ENCODE results near the gene ZNF24.

ZNF24 gene

DNA sequence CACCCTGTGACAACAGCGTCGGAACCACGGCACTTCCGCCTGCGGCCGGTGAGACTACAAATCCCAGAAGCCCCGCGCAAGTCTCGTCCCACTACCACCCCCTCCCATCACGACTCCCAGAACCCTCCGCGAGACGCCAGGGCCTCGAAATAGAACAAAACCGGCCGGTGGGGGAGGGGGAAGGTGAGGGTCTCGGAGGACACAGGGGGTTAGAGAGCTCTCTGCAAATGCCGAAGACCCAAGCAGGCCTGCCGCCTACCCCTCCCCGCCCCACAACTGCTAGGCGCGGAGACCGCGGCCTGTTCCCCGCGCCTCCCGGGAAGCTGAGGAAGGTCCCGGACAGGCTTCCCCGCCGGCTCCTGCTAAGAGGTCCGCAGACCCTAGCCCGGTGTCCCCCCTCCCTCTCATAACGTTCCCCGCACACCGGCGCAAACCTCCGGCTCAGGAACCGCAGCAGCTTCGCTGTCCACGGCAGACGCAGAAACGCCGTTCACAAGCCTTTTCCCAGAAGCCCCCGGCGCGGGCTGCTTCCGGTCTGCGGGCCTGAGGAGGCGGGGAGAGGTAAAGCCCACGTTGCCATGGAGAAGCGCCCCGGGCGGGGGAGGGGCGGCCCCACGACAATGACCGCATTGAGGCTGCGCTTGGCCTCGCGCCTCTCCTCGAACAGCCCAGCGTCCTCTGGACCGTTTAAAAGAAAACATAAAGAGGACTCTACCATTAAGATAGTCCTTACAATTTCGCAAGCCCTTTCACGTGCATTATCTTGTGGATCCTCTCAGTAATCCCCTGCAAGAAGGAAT lies at the start of gene ZNF24:
TSS of gene ZNF24 (minus strand) at position 485 of the 800 bp plus-strand sequence. CDS start 3,770 bp downstream, outside the sequence.
- peak; percentile 94 for DNase-seq

DNA sequence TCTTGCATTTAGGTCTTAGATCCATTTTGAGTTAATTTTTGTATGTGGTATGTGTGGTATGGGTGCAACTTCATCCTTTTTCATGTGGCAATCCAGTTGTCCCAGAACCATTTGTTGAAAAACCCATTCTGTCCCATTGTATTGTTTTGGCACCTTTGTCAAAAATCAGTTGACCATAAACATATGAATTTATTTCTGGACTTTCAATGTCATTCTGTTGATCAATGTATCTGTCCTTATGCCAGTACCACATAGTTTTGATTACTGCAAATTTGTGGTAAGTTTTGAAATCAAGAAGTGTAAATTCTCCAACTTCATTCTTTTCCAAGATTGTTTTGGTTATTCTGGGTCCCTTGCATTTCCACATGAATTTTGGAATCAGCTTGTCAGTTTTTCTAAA lies 49.5 kb upstream of the ZNF24 start:
- DNase-seq = no peak

DNA sequence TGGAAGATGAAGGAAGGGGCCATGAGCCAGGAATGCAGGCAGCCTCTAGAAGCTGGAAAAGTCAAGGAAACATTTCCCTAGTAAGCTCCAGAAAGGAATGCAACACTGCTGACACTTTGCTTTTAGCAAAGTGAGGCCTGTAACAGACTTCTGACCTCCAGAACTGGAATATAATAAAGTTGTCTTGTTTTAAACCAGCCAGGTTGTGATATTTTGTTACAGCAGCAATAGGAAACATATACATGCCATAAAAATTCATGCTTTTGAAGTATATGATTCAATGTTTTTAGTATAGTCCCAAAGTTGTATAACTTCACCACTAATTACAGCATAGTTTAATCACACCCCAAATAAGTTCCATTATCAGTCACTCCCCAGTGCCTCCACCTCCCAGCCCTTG lies 48.2 kb upstream of the ZNF24 start:
- DNase-seq = no peak

DNA sequence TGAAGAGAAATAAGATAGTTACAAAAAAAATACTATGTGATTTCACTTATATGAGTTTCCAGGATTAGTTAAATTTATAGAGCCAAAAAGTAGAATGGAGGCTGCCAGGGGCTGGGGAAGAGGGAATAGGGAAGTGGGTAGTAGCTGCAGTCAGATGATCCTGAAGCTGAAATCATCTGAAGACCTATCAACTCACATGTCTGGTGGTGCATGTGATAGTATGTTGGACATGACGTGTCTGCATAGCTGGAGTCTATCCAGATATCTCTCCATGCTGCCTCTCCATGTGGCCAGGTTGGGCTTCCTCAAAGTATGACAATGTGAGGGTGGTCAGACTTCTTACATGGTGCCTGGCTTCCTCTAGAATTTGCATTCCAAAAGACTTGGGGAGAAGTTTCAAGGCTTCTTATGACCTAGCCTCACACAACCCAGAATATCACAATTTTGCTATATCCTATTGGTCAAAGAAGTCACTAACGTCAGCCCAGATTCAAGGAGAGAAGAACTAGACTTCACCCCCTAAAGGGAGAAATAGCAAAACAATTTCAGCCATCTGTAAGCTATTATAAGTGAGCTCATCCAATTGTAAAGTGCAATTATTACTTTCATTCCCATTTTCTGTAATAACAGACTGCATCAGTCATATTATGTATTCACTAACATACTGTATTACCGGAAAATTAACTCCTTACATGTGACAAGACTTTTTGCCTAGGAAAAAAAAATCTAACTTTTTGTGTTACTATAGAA lies 46.9 kb upstream of the ZNF24 start:
- DNase-seq = no peak

DNA sequence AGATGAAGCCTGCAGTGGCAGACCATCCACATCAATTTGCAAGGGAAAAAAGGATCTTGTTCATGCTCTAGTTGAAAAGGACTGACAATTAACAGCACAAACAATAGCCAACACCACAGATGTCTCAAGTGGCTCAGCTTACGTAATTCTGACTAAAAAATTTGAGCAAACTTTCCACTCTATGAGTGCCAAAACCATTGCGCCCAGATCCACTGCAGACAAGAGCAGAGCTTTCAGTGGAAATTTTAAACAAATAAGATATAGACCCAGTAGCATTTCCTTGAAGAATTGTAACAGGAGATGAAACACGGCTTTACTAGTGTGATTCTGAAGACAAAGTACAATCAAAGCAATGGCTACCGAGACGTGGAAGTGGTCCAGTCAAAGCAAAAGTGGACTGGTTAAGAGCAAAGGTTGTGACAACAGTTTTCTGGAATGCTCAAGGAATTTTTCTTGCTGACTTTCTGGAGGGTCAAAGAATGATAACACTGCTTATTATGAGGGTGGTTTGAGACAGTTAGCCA lies 44.9 kb upstream of the ZNF24 start:
- DNase-seq = no peak

DNA sequence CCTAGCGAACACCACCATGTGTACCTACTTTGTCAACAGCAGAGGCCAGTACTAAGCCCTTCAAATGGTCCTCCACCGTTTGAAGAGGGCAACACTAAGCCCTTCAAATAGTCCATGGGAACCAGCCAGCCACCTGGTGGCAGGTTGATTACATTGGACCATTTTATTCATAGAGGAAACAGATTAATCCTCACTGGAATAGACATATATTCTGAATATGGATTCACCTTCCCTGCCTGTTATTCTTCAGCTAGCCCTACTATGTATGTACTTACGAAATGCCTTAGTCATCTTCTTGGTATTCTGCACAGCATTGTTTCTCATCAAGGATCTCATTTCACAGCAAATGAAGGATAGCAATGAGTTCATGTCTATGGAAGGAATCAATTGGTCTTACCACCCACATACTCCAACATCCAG lies 42.9 kb upstream of the ZNF24 start:
- DNase-seq = no peak

DNA sequence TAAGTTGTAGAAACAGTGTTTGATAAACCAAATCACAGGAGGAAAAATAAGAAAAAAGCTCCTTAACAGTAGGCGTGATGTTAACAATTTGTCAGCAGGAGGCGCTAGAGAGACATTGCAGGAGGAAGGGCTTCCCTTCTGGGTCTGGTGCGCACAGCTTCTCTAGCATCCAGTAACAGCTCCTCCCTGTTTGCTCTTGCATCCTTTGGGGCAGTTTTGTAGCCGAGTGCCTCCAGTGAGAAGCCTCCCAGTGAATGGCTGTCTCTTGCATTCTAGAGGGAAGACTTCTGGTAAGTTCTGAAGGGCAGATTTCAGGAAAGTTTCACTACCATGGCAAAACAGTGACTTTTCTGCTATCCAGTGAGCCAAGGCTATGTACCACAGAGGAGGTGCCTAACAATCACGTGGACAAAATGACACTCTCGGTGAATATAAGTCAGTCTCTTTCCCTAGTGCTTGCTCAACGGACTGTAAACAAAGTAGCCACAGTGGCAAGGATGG lies 42.4 kb upstream of the ZNF24 start:
- DNase-seq = peak; percentile 63

DNA sequence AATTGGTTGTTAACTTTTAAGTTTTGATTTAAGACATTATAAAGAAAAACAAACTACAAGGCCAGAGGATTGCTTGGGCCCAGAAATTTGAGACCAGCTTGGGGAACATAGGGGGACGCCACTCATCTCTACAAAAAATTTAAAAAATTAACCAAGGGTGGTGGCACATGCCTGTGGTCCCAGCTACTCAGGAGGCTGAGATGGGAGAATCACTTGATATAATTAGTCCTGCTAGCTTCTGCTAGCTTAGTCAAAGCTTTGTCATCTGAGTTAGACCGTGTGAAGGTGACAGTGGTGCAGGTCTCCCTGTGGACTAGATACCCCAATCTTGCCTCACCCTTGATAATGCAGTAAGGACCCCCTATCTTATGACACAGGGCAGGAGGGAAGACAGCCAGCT lies 38.9 kb upstream of the ZNF24 start:
- no peak for DNase-seq

DNA sequence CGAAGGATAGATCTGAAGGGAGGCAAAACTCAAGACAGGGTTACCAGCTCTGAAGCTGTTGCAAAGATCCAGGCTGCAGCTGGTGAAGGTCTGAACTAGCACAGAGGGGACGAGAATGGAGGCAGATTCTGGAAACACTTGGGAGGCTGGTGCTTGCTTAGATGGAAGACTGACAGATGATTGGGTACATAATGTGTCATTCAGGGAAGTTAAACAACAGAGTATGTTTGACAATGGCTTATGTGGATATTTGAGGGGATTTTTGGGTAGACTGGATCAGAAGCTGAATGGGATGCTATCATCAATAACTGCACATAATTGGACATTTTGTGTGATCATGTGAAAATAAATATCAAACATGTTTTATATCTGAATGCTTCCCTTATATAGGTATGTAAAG lies 35.2 kb upstream of the ZNF24 start:
- no peak for DNase-seq

DNA sequence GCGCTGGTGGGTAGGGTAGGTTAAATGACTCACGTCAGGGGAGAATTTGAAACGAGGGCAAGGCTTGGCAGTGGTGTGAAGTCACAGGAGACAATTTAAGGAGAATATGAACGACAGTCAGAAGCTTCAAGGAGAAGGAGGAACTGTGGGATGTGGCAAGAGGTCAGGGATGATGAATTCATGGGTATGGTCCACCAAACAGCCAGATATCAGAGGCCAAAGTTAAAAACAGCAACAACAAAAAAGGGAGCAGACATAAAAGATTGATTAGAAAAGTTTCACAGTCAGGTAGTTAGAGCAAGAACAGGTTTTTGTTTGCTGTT lies 34.3 kb upstream of the ZNF24 start:
- no peak for DNase-seq

DNA sequence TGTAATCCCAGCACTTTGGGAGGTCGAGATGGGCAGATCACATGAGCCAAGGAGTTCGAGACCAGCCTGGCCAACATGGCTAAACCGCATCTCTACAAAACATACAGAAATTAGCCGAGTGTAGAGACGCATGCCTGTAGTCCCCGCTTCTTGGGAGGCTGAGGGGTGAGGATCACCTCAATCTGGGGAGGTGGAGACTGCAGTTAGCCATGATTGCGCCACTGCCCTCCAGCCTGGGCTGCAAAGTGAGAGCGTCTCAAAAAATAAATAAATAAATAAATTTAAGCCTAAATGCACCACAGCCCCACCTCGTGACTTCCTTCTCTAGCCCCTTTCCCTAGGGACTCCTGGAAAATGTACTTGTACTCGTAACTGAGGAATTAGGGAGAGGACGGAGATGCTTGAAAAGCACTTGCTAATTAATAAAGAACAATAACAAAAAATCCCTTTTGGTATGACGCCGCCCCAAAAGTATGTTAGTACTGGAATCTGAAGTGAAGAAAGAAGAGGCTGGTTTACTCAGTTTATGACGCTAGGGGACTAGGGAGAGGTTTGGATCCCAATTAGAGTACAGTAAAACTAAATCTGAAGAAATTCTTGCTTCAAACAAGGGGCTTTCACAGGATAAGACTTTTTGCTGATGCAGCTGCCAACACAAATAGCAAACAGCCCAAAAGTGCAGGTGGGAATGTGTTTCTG lies 33.8 kb upstream of the ZNF24 start:
- no peak for DNase-seq

DNA sequence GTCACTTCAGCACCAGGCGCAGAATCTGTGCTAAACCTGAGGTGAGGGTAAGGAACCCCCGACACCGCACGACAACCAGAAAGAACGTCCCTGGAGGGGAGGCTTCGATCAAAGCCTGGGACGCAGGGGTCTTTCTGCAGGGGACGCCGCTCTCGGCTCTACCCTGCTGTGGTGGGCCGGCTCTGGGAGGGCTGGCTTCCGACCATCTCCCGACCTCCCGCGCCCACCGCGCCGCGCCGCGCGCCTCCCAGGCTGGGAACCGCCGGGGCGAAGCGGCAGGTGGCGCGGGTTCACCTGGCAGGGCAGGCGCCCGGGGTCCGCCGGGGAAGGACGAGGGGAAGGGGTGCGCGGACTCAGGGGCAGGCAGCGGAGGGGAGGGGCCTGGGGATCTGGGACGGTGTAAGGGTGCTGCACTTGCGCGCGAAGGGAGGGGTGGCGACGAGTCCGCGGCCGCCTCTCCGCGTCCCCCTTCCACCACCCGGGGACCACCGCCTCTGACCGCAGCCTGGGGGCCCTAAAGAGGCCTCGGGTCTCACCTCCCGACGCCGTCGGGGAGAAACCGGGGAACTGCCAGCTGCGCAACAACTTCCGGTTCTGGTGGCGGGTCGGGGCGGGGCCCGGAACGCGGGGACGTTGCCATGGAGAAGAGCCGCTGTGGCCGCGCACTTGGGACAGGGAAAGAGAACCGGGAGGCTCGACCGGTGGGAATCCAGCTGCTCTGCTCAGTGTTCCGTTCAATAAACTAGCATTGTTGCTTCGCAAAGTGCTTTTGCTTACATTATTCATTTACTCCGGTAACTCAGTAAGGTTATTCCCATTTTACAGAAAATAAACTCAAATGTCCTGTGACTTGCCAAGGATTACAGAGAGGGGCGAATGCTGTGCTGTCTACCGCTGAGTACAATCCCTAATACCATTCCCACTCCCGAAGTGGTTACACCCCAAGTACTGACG lies 32.8 kb upstream of the ZNF24 start, which contains the start of gene ZNF396:
TSS of gene ZNF396 (minus strand) at position 596 of the 954 bp plus-strand sequence. CDS start 3,045 bp downstream, outside the sequence.
- peak; percentile 68 for DNase-seq

DNA sequence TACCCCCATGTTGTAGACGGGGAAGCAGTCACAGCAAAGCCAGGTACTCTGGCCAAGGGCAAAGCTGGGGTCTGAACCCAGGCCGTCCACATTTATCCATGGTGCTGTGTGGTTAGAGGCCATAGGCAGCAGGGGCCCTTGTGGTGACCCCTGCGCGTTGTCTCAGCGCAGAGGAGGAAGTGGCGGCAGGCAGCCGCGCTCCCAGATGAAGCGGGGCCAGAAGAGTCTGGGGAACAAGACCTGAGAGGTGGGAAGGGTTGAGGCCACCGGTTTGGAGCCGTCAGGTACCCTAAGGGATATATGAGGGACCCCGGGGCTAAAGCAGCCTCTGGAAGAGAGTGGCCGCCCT lies 32.1 kb upstream of the ZNF24 start:
- peak; percentile 34 for DNase-seq

DNA sequence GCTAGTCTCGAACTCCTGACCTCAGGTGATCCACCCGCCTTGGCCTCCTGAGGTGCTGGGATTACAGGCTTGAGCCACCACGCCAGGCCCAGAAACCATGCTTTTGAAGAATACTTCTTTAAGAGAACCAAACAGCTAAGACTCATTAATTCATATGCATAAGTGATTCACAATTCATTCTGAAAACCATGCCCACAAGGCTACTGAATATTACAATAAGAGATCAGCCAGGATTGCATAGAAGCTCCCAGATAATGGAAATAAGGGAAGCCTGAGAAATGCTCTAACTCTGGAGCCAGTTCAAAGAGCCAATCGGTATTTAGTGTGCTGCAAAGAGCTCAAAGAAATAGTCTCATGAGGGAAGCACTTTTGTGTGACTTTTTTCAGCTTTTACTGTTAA lies 30.5 kb upstream of the ZNF24 start:
- no peak for DNase-seq

DNA sequence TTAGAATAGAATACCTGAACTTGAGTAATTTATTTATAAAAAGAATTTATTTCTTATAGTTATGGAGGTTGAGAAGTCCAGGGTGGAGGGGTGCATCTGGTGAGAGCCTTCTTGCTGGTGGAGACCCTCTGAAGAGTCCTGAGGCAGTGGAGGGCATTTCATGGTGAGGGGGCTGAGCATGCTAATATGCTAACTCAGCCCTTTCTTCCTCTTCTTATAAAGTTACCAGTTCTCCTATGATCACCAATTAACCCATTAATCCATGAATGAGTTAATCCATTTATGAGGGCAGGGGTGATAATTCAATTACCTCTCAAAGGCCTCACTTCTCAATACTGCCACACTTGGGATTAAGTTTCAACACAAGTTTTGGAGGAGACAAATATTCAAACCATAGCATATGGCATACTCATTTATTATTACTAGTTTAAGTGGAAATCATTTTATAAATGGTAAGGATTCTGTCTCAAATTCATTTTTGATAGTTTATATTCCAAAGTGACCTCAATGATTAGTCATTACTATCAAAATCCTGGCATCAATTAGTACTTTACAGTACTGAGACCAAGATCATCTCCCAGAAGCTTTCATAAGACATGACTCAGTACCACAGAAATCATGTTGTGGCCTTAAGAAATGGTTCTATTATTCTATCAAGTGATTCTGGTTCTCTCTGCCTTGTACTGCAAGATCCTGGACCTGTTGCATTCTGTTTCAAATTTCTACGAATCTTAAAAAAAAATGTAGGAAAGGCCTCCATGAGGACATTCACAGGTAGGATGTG lies 27.4 kb upstream of the ZNF24 start:
- no peak for DNase-seq

DNA sequence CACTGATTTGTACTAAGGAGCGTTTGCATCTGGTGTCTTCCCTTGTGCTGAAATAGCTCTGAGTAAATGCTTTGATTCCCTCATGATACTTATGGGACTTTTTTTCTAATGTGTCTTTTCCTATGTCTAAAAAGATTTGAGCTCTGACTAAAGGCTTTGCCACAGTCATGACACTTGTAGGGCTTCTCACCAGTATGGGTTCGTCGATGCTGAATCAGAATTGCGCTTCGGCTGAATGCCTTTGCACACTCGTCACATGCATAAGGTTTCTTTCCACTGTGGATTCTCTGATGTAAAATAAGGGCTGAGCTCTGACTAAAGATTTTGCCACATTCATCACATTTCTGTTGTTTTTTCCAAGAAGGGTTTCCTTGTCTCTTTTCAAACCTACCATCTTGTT lies 24.9 kb upstream of the ZNF24 start:
- no peak for DNase-seq

DNA sequence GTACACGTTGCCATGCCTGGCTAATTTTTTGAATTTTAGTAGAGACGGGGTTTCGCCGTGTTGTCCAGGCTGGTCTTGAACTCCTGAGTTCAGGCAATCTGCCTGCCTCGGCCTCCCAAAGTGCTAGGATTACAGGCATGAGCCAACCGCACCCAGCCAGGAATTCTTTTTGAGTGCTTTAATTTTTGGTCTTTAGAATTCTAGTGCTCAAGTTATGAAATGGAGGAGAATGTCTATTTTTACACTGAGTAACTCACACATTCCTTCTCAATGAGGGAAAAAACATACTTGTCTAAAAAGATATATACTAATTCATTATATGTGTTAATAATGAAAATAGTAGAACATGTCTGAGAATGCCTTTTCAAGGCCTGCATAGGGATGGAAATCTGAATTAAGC lies 24.4 kb upstream of the ZNF24 start:
- DNase-seq = no peak

DNA sequence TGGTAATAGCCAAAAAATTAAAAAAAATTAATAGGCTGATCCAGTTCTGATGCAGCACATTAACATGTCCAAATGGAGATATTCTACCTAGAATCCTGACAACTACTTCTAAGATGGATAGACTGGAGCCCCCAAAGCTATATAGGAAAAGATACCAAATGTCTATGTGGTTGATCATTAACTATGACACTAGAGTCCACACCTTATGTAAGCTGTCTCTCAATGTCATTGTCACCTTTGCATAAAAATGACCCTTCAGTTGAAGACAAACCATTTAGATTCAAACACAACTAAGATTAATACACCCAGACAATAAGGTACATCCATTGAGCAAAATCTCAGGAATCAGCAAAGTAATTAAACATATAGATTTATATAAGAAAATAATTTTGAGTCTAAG lies 18.3 kb upstream of the ZNF24 start:
- DNase-seq = no peak

DNA sequence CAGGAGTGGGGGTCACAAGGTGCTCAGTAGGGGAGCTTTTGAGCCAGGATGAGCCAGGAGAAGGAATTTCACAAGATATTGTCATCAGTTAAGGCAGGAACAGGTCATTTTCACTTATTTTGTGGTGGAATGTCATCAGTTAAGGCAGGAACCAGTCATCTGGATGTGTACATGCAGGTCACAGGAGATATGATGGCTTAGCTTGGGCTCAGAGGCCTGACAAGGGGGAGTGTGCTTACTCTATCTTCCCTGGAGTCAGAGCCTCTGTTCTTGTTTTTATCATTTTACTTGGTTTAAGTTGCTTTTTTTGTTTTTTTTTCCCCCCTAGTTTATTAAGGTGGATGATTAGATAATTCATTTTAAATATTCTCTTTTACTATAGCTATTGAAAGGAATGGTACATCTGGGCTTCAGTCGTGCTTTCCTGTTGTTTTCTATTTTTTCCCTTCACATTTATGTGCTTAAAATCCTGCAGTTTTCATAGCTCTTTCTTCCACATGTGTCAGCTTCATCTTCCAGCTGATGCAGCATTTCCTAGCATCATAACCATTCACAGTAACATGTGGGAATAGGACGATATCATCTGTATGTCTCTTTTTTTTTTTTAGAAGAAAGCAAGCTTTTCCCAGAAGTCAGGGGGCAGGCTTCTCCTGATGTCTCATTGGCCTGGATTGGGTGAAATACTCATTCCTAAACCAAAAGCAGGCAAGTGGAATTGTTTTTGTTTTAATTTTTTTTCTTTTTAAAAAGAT lies 17.5 kb upstream of the ZNF24 start:
- DNase-seq = no peak

DNA sequence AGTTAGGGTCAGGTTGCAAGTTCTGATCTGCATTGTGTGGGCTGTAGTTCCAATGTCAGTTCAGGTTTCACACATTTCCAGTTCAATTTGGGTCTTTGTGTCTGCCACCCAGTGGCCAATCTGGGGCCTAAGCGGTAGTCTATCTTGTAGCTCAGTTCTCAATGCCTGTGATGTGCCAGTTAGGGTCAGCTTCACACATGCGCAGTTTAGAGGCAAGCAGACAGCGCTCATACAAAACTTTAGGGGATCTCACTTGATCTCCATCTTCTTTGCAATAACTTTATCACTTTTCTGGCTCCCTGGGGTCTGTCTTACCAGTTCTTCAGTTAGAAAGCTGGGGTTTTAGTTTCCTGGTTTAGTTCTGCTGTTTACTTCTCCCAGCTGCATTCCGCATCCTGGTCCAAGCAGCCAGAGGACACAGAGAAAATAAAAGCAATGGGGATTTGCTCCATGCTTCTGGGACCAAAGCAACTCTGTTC lies 11.0 kb upstream of the ZNF24 start:
- peak; percentile 74 for DNase-seq
